HCEC 1CT (cell line): Measurements from ENCODE around the gene TADA3.

Experiments used
- DNase-seq: peaks from one replicate; pipeline ENCODE4 v3.0.0-alpha.2; 2017

The TADA3 gene

GRCh38 chr3:9809615-9810432 lies 17.6 kb upstream of the TADA3 start, which contains the start of gene TTLL3:
Gene TTLL3 (plus strand): TSS chr3:9810262. CDS start chr3:9810662, 400 bp downstream.
- peak; percentile 49 for DNase-seq

GRCh38 chr3:9809239-9809614 lies 17.0 kb upstream of the TADA3 start:
- DNase-seq = no peak

- peak; percentile 47 for DNase-seq
These were observed 16.2 kb upstream of the TADA3 start for GRCh38 chr3:9808345-9809037.

GRCh38 chr3:9807981-9808344 lies 15.7 kb upstream of the TADA3 start:
- DNase-seq = no peak

- no peak for DNase-seq
These were observed 14.7 kb upstream of the TADA3 start for GRCh38 chr3:9806688-9807589.

- no peak for DNase-seq
These were observed 13.9 kb upstream of the TADA3 start for GRCh38 chr3:9806137-9806536.

GRCh38 chr3:9804996-9805395 lies 12.7 kb upstream of the TADA3 start:
- DNase-seq = no peak

- DNase-seq = no peak
These were observed 11.2 kb upstream of the TADA3 start for GRCh38 chr3:9803494-9803893.

- no peak for DNase-seq
These were observed 8.3 kb upstream of the TADA3 start for GRCh38 chr3:9800529-9800928.

GRCh38 chr3:9797196-9797945 lies 5.1 kb upstream of the TADA3 start:
- no peak for DNase-seq

GRCh38 chr3:9795207-9795606 lies 2.9 kb upstream of the TADA3 start:
- no peak for DNase-seq

- no peak for DNase-seq
These were observed 2.1 kb upstream of the TADA3 start for GRCh38 chr3:9794400-9794799.

GRCh38 chr3:9793161-9793781 lies 998 bp upstream of the TADA3 start:
- DNase-seq = peak; percentile 30

- no peak for DNase-seq
These were observed 376 bp downstream of the TADA3 start for GRCh38 chr3:9791790-9792404.

GRCh38 chr3:9791127-9791526 lies 1.1 kb downstream of the TADA3 start:
- no peak for DNase-seq

GRCh38 chr3:9787714-9788113 lies 4.6 kb downstream of the TADA3 start:
- DNase-seq = no peak

- no peak for DNase-seq
These were observed 5.2 kb downstream of the TADA3 start for GRCh38 chr3:9786825-9787669.

- DNase-seq = no peak
These were observed 6.0 kb downstream of the TADA3 start for GRCh38 chr3:9786209-9786739.

GRCh38 chr3:9785602-9786001 lies 6.7 kb downstream of the TADA3 start:
- DNase-seq = no peak

- DNase-seq = no peak
These were observed 7.3 kb downstream of the TADA3 start for GRCh38 chr3:9784965-9785364.
